ENCODE results near the gene BORCS5. TPM values are rescaled to one million over a fixed set of nuclear protein-coding genes. Genes with fewer than 3 reads are reported as not detected.
A peak's percentile ranks its signal among the peaks of the same experiment; 100 is the strongest.
"Not testable (repeated sequence)": the region's sequence is repeated elsewhere in the genome, so short reads cannot be mapped to it uniquely, and the experiment has no call there.

BORCS5 gene
- total RNA-seq, 1 donor: 15.2 TPM

DNA sequence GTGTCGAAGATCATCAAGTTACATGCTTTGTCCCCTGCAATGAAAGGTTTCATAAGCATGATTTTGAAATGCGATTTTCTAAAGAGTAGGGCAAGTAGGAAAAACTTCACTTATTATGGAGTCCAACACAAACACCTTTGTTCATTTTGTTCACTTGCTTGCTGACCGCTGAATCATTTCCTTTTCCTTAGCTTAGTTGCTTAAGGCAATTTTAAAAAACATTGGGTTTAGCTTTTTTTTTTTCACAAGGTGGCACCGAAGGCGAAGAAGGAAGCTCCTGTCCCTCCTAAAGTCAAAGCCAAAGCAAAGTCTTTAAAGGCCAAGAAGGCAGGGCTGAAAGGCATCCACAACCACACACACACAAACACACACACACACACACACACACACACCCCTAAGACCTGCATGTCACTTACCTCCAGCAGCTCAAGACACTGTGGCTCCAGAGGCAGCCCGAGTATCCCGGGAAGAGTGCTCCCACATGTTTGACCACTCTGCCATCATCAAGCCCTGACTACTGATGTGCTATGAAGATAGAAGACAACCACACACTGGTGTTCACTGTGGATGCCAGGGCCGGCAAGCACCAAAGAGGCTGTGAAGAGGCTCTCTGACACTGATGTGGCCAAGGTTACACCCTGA lies 18.2 kb upstream of the BORCS5 start:
- Histone ChIP-seq H3K4me1 (ENCODE audit: insufficient read depth, low read length) (peaks cover 19% of the 10 kb centered on the region), H3K9me3 (ENCODE audit: low read depth, low read length) (no peaks in the 10 kb centered on the region), H3K27me3 (ENCODE audit: insufficient read depth, low read length) (no peaks in the 10 kb centered on the region), H3K4me3 (ENCODE audit: low read length) (peak overlapping the region; percentile 5)

DNA sequence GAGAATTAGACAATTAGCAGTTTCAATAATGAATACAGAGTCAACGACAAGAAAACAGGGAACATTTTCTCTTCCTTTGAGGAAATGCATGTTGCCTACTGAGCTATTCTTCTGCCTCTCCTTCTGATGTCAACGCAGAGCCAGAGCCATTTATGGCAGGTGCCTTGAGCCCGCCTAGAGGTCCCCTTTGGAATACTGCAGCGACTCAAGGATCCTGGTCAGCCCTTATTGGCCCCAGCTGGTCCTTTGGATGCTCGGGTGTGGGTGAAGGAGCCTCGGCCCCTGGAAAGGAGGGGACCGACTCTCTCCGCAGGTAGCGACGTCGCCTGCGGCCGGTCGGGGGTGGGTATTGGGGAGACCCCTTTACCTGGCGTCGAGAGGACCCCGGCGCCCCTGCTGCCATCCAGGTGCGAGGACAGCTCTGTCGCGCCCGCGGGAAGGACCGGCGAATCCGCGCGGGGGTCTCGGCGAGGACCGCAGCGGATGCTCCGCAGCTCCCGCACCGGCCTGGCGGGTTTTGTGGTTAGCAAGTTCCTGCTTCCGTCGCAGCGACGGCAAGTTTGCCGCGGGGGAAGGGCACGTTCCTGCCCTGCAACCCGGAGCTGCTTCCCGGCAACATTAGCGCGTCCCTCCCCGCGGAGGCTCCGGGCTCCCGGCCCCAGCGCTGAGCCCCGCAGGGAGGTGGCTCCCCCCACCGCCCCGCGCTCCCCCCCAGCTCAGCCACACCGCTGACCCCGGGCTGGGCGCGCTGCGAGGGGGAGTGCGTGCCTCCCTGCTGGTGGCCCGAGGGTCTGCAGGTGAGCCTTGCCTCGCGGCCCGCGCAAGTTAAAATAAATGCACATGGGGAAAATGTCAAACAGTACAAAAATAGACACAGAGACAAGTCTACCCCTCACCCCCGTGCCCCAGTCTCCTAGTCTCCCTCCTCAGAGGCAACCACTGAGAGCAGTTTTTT lies 6.9 kb upstream of the BORCS5 start, which contains the start of gene MANSC1:
Gene MANSC1, minus strand, starts transcription at position 532 of the 955 bp plus-strand sequence. CDS start 6,928 bp downstream, outside the sequence.
- peaks cover 19% of the 10 kb centered on the region for H3K4me1 ChIP-seq (ENCODE audit: insufficient read depth, low read length)
- H3K4me3 ChIP-seq (ENCODE audit: low read length): peak within 1 kb of the TSS; percentile 48
- H3K27me3 ChIP-seq (ENCODE audit: insufficient read depth, low read length): no peaks in the 10 kb centered on the region
- H3K9me3 ChIP-seq (ENCODE audit: low read depth, low read length): no peaks in the 10 kb centered on the region

DNA sequence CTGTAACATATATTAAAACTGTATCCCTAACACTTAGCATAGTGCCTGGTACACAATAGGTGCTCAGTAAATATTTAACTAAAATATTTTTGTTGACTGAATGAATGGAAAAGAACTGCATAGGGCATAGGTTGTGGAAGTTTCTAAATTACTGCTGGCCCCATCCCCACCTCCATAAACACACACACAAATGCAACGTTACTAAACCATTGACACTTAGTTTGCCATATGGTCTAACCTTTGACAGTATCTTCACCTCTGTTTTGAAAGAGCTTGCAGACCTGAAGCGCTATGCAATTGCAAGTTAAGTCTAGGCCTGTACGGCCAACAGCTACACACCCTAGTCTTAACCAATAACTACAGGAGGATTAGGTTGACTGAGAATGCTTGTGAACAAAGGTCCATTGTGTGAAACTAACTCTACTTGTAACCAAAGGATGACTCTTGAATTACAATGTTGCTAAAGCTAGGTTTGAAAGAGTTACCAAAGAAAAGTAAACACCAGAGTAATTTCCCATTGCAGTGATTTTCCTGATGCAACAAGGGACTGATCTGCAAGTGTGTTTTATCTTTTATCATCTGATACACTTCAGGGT lies 5.9 kb upstream of the BORCS5 start:
- no peaks in the 10 kb centered on the region for H3K9me3 ChIP-seq (ENCODE audit: low read depth, low read length)
- peaks cover 19% of the 10 kb centered on the region for H3K4me1 ChIP-seq (ENCODE audit: insufficient read depth, low read length)
- no peak overlapping the region for H3K4me3 ChIP-seq (ENCODE audit: low read length)

DNA sequence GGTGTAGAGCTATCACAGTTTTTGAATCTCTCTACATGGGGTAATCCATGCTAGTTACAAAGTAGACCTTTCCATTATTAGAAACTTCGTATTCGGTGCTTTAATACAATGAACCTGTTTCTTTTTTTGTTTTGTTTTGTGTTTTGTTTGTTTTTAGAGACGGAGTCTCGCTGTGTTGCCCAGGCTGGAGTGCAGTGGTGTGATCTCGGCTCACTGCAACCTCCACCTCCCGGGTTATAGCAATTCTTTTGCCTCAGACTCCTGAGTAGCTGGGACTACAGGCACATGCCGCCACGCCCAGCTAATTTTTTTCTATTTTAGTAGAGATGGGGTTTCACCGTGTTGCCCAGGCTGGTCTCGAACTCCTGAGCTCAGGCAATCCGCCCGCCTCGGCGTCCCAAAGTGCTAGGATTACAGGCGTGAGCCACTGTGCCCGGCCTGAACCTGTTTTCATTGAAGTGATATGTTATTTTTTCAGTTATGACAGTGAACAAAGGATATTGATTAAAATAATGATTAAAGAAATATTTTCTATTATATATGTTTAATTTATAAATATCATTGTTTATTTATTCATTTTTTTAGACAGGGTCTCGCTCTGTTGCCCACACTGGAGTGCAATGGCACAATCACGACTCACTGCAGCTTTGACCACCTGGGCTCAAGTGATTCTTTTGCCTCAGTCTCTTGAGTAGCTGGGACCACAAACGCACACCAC lies 5.3 kb upstream of the BORCS5 start:
- peaks cover 25% of the 10 kb centered on the region for H3K4me1 ChIP-seq (ENCODE audit: insufficient read depth, low read length)
- H3K9me3 ChIP-seq (ENCODE audit: low read depth, low read length); H3K4me3 ChIP-seq (ENCODE audit: low read length); H3K27me3 ChIP-seq (ENCODE audit: insufficient read depth, low read length): not testable (repeated sequence)

More for the DNA sequence above, 5.9 kb upstream of the BORCS5 start:
- H3K27me3 ChIP-seq (ENCODE audit: insufficient read depth, low read length): no peaks in the 10 kb centered on the region

DNA sequence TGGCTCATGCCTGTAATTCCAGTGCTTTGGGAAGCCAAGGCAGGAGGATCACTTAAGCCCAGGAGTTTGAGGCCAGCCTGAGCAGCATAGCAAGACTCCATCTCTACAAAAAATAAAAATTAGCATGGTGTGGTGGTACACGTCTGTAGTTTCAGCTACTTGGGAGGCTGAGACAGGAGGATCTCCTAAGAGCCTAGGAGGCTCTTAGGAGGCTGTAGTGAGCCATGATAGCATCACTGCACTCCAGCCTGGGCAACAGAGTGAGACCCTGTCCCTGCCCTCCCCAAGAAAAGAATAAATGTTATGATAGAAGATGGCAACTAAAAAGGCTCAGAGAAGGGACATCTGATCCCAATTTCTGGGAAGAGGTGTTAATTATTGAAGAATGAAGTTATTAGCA lies 3.6 kb upstream of the BORCS5 start:
- H3K27me3 ChIP-seq (ENCODE audit: insufficient read depth, low read length): no peaks in the 10 kb centered on the region
- peaks cover 36% of the 10 kb centered on the region for H3K4me1 ChIP-seq (ENCODE audit: insufficient read depth, low read length)
- no peak overlapping the region for H3K4me3 ChIP-seq (ENCODE audit: low read length)
- H3K9me3 ChIP-seq (ENCODE audit: low read depth, low read length): no peaks in the 10 kb centered on the region

DNA sequence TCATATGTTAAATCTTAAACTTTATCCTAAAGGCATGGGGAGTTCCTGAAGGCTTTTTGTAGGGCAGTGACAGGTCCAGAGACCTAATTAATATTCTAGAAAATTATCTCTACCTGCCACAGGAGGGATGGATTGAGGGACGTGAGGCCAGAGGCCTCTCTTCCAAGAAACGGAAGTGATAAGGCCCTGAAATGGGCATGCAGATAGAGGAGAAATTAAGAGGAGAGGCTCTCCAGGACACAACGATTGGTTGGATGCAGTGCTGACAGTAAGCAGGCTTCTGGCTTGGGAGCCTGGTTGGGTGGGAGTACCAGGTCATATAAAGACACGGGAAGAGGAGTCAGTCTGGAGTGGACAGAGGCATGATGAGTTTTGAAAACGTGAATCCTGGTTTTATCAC lies 3.1 kb upstream of the BORCS5 start:
- no peaks in the 10 kb centered on the region for H3K27me3 ChIP-seq (ENCODE audit: insufficient read depth, low read length)
- H3K9me3 ChIP-seq (ENCODE audit: low read depth, low read length): no peaks in the 10 kb centered on the region
- H3K4me3 ChIP-seq (ENCODE audit: low read length): no peak overlapping the region
- peaks cover 41% of the 10 kb centered on the region for H3K4me1 ChIP-seq (ENCODE audit: insufficient read depth, low read length)

DNA sequence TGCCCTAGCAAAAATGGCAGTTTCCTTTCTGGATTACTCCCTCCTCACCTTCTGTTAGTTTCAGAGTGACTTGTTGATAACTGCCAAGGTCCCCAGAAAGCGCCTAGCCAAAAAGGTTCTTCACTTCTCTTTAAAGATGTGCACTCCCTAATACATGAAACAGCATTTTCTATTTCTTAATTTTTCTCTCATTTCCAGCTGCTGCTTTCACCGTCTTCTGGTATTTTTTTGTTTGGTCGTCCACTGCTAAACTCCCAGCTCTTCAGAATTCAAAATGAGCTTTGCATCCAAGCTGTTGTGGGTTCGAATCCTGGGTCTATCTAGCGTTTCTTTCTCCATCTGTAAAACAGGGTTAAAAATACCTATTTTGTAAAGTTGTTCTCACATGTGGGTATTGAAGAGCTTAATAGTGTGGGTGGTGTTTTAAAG lies 397 bp upstream of the BORCS5 start:
- no peaks in the 10 kb centered on the region for H3K9me3 ChIP-seq (ENCODE audit: low read depth, low read length)
- no peaks in the 10 kb centered on the region for H3K27me3 ChIP-seq (ENCODE audit: insufficient read depth, low read length)
- peaks cover 36% of the 10 kb centered on the region for H3K4me1 ChIP-seq (ENCODE audit: insufficient read depth, low read length)
- H3K4me3 ChIP-seq (ENCODE audit: low read length): peak overlapping the region; percentile 87

DNA sequence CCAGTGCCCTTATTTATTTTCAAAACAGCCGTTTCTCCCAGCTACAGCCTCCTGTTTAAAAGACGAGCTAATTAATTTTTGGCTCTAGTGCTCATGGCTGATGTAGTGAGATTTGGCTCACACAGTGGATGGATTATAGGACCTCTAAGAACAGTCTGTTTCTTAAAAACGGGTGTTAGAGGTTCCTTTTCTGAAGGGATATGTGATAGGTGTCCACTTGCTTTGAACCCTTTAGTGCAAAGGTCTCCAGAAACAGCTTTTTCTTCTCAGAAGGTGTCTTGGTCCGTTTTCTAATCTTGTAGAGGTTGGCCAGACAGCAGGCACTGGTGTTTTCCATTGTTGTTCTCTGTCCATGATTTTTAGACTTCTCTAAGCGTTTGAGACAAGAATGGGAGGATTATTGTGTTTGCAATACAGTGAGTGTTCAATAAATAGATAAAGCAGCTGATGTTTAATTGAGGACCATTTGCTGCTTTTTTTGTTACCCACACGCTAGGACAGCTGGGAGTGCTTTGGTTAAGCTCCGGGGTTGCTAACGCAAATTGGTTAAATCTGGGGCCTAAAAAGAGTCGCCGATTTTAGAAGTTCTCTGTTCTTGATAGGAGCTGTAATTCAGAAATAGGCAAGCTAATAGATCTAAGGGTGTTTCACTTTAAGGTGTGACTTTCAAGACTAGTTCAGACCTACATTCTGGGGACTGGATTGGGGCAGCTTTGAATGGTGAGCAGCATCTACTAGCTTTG lies 1.0 kb downstream of the BORCS5 start:
- H3K9me3 ChIP-seq (ENCODE audit: low read depth, low read length): no peaks in the 10 kb centered on the region
- H3K4me1 ChIP-seq (ENCODE audit: insufficient read depth, low read length): peaks cover 36% of the 10 kb centered on the region
- no peaks in the 10 kb centered on the region for H3K27me3 ChIP-seq (ENCODE audit: insufficient read depth, low read length)
- peak overlapping the region; percentile 87 for H3K4me3 ChIP-seq (ENCODE audit: low read length)

DNA sequence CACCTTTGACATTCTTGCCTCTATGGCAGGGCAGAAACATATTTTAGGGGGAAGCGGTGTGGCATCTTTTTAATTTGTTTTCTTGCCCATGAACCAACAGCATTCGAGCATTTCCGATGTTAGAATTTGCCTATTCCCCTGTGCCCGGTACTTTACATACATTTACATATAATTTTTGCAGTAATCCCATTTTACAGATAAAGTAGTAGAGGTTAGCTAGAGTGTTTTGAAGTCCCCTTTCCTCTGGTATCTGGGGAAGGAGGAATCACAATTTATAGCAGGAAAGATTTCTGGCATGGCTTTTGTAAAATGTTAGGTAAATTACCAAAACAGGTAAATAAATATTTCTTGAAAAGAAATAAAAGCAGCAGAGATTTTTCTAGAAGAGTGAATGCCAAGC lies 1.6 kb downstream of the BORCS5 start:
- Histone ChIP-seq H3K27me3 (ENCODE audit: insufficient read depth, low read length) (no peaks in the 10 kb centered on the region), H3K4me3 (ENCODE audit: low read length) (peak overlapping the region; percentile 87)

DNA sequence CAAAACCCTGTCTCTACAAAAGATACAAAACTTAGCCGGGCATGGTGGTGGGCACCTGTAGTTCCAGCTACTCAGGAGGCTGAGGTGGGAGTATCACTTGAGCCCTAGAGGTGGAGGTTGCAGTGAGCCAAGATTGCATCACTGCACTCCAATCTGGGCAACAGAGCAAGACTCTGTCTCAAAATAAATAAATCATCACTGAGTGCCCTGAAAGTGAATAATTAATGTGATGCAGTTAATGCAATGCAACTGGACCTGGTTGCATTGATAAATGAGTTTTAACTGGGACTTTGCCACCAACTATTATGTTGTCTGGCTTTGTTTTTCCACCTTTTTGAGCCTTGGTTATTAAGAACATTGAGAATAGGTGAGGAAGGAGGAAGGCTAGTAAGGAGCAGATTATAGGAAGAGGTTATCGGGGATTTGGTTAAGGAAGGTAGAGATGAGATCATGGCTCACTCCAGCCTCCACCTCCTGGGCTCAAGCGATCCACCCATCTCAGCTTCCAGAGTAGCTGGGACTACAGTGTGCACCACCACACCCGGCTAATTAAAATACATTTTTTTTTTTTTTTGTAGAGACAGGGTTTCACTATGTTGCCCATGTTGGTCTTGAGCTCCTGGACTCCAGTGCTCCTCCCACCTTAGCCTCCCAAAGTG lies 8.0 kb downstream of the BORCS5 start:
- no peaks in the 10 kb centered on the region for H3K9me3 ChIP-seq (ENCODE audit: low read depth, low read length)
- no peaks in the 10 kb centered on the region for H3K27me3 ChIP-seq (ENCODE audit: insufficient read depth, low read length)
- peaks cover 18% of the 10 kb centered on the region for H3K4me1 ChIP-seq (ENCODE audit: insufficient read depth, low read length)
- no peak overlapping the region for H3K4me3 ChIP-seq (ENCODE audit: low read length)

More for the DNA sequence above, 1.6 kb downstream of the BORCS5 start:
- Histone ChIP-seq H3K4me1 (ENCODE audit: insufficient read depth, low read length) (peaks cover 36% of the 10 kb centered on the region), H3K9me3 (ENCODE audit: low read depth, low read length) (no peaks in the 10 kb centered on the region)

DNA sequence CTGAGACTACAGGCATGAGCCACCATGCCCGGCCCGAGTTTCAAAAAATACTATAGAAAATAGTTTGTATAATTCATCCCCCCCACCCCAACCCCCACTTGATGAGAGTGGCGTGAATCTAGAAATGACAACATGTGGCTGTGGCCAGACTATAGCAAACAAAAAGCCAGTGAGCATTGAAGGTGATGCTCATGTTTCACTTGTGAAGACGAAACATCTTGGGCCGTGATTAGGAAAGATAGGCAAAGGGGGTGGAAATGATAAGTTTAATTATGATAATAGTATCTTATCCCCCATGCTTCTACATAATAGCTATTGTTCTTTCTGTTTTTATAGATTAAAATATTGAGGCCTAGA lies 8.5 kb downstream of the BORCS5 start:
- Histone ChIP-seq H3K4me1 (ENCODE audit: insufficient read depth, low read length) (peaks cover 13% of the 10 kb centered on the region), H3K4me3 (ENCODE audit: low read length) (no peak overlapping the region), H3K27me3 (ENCODE audit: insufficient read depth, low read length) (no peaks in the 10 kb centered on the region), H3K9me3 (ENCODE audit: low read depth, low read length) (no peaks in the 10 kb centered on the region)

DNA sequence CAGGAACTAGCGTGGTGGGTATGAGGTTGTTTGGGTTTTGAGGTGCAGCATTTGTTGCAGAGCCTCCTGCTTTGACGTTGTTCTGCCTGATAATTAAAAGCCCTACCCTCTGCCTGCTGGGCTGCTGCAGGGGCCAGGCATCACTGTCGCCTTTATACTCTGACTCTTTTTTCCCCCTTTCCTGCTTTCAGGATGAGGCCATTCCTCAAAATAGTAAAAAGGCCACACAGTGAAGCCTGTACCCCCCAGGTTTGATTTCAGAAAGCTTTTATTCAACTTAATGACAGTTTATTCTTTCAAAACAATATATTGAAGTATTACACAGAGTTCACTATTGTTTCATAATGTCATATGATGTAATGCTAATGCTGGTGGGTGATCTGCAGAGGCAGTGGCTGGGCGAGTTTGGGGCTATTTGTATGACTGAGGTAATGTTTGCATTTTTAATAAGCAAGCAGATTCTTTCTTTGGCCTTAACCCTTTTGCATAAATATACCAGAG lies 9.1 kb downstream of the BORCS5 start:
- H3K4me1 ChIP-seq (ENCODE audit: insufficient read depth, low read length): peaks cover 12% of the 10 kb centered on the region
- no peaks in the 10 kb centered on the region for H3K27me3 ChIP-seq (ENCODE audit: insufficient read depth, low read length)
- H3K9me3 ChIP-seq (ENCODE audit: low read depth, low read length): no peaks in the 10 kb centered on the region
- no peak overlapping the region for H3K4me3 ChIP-seq (ENCODE audit: low read length)

DNA sequence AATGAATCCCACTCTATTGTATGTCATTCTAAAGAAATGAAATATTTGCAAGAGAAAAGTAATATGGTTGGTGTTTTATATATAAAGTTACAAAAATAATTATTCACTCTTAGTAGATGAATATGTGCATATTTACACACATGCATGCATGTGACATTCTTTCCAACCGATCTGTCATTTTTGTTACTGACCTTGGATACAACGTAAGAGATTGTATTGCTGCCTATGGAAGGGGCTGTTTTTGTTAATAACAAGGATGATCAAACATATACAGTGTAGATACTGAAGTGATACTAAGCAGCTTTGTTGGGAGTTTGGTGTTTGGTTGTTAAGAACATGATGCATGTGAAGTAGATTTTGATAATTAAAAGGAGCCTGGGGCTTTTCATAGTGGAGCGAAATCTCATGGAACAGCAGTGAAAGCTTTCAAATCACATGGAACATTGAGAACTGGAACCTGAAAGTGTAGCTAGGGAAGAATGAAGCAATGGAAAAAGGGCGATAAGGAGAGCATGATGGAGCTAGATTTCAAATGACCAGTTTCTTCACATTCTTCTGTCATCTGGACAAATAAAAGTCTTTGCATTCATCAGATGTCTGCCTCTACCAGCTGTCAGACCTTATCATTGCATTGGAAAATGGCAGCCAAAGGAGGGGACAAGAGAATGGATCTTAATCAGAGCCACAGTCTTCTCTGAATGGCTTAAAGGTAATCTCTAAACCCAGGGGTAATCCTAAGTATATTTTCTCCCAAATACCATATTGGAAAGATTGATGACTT lies 10.0 kb downstream of the BORCS5 start:
- Histone ChIP-seq H3K4me3 (ENCODE audit: low read length) (no peak overlapping the region), H3K27me3 (ENCODE audit: insufficient read depth, low read length) (no peaks in the 10 kb centered on the region), H3K4me1 (ENCODE audit: insufficient read depth, low read length) (peaks cover 12% of the 10 kb centered on the region), H3K9me3 (ENCODE audit: low read depth, low read length) (no peaks in the 10 kb centered on the region)
